GM21515 (cell line): ENCODE data around the gene MAGOHB.
"Not testable (repeated sequence)": the region's sequence is repeated elsewhere in the genome, so short reads cannot be mapped to it uniquely, and the experiment has no call there.

Source experiments
- ATAC-seq: cut with Tn5 transposase; IDR thresholded peaks from one replicate; pipeline ENCODE4 v1.9.1; 2021; ENCODE audit not compliant: unreplicated experiment

The MAGOHB gene

DNA sequence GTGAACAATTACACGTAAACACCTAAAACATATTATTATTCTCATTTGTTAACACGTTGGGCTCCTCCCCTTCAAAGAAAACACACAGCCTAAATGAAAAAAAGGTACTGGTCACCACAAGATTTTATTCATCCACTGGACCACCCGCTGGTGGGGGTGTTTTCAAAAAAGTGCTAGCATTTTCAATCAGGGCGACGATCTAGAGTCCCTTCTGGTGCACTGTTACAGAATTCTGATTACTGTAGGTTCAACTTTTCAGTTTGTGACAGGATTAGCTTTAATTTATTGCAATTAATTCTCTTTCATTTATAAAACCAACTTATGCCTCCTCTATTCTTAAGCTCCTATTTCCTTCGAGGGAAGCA lies 443 bp downstream of the MAGOHB start:
- ATAC-seq, result peak; percentile 16

DNA sequence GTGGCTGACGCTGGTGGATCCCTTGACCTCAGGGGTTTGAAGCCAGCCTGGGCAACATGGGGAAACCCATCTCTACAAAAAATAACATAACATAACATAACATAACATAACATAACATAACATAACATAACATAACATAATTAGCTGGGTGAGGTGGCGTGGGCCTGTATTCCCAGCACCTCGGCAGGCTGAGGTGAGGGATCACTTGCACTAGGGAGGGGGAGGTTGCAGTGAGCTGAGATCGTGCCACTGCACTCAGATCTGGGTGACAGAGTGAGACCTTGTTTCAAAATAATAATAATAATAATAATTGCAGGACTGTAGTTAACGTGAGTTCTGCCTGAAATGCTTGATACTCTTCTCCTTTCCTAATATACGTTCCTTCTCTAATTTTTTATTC lies 1.3 kb downstream of the MAGOHB start:
- no peak for ATAC-seq

DNA sequence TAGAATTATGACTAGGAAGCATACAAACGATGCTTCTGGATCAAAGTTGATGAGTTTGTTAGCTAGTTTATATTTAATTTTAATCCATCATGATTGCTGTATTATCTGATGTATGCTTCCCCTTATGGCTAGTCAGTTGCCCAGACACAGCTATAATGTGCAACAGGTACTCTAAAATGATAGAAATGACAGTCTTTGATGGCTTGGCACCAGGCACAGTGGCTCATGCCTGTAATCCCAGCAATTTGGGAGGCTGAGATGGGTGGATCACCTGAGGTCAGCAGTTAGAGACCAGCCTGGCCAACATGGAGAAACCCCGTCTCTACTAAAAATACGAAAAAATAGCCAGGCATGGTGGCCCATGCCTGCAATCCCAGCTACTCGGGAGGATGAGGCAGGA lies 2.2 kb downstream of the MAGOHB start:
- ATAC-seq, result not testable (repeated sequence)

DNA sequence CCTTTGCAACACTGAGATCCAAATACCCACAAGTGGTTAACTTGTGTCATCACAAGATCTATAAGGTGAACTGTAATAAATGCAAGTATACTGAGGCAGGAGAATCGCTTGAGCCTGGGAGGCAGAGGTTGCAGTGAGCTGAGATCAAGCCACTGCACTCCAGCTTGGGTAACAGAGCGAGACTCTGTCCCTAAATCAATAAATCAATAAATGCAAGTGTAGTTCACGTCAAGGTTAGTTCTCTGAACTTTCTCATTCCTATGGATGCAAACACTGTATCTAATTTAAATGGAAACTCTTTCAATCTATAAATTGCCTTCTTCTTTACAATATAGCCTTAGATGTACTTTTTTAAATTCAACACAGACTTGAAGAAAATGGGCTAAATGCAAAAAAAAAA lies 3.2 kb downstream of the MAGOHB start:
- ATAC-seq, result no peak

DNA sequence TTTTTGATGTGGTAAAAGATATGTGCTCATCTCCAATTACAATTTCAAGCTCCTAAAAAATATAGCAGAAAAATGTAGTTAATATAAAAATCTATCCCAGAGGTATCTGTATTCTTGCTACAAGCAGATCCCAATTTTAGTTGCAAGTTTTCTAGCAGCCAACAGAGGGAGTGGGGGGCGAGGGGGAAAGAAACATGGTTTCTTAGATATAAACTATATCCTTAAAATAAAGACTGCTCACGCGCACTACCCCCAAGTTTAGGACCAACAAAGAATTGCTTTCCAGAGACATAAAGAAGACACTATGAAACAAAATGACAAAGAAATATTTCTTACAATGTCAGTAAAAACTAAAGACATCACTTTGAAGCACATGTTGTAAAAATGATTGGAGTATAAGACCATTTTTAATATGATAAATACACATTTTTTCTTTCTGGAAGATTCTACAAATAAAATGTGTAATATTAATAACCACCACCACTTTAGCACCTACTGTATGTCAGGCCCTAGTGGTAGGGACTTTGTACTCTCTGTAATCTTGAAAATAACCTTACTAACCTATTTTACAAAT lies 5.4 kb downstream of the MAGOHB start:
- no peak for ATAC-seq

DNA sequence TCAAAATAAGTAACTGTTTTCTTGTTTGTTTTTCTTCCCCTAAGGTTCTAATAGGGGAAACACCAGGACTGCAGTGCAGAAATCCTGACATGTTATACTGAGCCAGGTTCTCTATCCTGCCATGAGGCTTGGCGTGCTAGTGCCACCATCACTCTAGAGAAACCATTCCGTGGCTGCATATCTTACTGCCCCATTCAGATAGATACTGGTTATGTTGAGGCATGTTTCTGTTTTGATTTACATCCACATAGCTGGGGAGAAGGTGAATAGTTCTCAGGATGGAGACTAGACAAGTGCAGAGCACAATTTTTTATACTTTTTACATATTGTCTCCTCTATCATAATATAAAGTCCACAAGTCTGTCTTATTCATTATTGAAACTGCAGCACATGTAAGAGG lies 11.5 kb downstream of the MAGOHB start:
- no peak for ATAC-seq

DNA sequence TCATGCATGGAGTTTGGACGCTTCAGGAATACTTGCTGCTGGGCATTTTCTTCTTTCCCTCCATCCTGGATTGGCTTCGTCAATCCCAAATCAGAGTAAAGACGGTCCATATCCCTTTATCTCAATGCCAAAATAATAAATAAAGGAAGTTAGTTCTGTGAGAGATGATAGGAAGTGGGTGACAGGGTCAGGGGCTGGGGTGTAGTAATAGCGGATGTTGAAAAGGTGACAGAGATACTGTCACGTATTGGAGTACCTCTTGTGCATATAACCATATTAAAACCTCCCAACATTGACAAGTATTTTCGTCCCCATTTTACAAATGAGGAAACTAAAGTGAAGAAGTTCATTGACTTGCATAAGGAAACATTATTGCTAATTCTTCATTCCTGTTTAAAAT lies 12.4 kb downstream of the MAGOHB start:
- no peak for ATAC-seq

DNA sequence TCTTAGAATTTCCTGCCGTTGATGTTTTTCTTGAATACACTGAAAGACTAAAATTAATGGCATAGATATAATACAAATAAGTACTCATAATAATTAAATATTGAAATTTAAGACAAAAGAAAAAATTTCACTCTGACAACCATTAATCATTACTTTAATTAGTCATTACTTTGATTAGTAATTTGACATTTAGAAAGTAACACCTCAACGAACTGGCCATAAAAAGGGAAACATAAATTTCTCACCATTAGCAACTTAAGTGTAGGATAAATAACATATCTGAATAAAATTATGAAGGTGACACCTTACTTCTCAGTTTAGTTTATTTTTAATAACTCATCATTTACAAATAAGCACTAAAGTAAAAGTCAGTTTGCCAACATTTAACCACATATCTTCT lies 17.5 kb downstream of the MAGOHB start:
- no peak for ATAC-seq

DNA sequence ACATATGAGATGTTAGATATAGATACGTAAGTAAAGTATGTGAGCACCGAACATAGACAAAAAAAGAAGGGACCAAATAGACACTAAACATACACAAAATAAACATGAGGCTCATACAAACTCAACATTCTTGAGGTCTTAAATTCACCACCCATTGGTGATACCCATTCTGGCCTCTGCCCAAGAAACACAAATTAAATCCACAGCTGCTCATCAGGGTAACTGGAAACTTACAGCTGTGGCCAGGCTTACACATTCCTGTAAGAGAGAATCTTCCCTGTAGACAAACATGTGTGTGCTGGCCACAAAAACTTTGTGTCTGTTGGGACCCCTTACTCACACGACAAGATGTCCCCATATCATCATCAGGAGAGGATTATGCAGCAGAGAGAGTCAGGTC lies 22.4 kb downstream of the MAGOHB start:
- ATAC-seq, result no peak

DNA sequence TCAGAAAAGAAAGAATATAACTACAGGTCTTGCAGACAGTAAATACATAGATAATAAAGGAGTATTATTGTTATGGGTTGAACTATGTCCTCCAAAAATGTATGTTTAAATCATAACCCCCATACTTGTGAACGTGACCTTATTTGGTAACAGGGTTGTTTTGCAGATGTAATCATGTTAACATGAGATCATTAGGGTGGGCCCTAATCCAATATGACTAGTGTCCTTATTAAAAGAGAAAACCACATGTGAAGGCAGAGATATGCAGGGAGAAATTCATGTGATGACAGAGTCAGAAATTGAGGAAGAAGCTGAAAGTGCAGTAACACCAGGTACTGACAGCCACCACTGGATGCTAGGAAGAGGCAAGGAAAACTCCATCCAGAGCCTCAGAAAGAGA lies 29.0 kb downstream of the MAGOHB start:
- ATAC-seq, result no peak

DNA sequence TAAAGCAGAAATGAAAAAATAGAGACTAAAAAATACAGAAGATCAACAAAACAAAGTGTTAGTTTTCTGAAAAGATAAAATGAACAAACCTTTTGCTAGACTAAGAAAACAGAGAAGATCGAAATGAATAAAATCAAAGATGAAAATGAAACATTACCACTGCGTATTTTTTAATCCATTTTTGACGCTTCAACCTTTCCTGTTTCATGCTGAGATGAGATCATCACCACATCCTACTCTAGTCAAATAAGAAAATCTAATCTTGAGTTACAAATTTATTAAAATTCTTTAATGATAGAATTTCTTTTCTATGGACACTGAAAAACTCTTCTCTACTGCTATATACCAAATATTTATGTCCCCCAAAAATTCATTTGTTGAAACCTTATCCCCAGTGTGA lies 30.7 kb downstream of the MAGOHB start:
- no peak for ATAC-seq

DNA sequence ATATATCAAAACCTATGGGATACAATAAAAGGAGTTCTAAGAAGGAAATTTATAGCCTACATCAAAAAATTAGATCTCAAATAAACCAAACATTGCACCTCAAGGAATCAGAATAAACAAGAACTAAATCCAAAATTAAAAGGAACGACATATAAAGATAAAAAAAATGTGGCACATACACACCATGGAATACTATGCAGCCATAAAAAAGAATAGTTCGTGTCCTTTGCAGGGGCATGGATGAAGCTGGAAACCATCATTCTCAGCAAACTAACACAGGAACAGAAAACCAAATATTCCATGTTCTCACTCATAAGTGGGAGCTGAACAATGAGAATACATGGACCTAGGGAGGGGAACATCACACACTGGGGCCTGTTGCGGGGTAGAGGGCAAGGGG lies 31.3 kb downstream of the MAGOHB start:
- ATAC-seq, result not testable (repeated sequence)

DNA sequence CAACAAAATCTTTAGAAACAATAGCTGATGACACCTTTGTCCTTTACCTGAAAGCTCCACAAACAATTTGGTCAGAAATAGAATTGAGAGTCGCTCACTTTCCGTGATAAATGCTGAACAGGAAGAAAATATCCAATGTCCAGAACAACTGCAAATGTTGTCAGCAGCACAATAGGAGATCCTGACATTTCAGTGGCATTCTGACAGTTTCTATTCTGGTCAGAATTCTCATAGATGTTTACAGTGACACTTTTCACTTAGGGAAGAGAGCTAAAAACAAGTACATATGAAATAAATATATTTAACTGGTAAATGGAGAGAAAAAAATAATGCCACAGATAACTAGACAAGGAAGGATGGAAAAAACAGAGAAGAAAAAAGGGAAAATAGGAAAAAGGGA lies 39.1 kb downstream of the MAGOHB start:
- ATAC-seq, result no peak

DNA sequence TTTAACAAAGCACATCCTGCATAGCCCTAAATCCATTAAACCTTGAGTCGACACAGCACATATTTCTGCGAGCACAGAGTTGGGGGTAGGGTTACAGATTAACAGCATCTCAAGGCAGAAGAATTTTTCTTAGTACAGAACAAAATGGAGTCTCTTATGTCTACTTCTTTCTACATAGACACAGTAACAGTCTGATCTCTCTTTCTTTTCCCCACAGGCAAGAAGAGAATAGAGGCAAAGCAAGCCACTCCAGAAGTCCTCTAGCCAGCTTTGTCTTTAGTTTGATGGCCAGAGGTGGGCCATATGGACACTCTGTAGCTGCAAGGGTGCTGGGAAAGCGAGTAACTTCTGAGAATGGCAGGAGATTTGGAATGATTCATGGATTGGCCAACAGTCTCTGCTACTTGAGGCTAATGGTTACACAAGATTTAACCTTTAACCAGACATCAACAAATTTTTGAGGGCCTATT lies 41.4 kb downstream of the MAGOHB start:
- ATAC-seq, result not testable (repeated sequence)

DNA sequence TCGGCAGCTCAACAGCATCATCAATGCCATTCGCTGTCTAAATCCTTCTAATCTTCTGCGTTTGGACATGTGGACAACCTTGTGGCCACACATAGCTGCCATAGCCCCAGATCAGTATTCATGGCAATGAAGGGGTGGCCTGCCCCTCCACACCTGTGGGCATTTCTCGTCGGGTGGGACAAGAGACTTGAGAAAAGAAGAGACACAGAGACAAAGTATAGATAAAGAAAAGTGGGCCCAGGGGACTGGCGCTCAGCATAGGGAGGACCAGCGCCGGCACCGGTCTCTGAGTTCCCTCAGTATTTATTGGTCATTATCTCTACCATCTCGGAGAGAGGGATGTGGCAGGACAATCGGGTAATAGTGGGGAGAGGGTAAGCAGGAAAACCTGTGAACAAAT lies 42.3 kb downstream of the MAGOHB start:
- ATAC-seq, result no peak

DNA sequence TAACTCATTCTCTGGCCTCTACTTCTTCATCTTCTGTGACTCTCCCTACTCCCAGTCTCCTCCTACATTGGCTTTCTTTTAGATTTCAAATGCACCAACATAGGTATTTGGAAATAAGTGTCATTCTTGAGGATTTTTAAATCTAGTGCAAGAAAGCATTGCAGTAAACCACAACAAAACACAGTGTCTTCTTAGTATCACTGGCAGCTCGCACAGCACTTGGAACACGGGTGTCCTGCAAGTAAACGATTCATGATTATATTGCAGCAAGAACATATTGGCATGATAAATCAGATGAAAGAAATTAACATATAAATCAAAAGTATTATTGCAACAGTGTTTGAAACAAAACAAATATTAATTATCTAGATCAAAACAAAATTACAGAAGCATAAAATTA lies 45.6 kb downstream of the MAGOHB start:
- ATAC-seq, result no peak

DNA sequence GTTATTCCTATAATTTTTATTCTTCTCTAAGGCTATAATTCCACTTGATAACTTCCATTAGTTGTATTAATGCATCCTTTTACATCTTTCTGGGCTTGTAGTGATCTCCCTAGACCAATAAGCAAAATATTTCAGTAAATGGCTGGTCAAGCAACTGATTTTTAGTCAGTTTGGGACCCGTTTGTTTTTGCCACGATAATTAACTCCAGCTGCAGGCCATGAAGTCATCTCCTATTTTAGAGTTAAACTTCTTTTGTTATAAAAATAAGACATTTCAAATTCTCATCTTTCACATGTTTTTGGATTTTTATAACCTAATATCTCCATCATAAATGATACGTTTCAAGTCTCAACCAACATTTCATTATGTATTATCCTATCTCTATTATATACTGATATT lies 49.4 kb downstream of the MAGOHB start:
- no peak for ATAC-seq

DNA sequence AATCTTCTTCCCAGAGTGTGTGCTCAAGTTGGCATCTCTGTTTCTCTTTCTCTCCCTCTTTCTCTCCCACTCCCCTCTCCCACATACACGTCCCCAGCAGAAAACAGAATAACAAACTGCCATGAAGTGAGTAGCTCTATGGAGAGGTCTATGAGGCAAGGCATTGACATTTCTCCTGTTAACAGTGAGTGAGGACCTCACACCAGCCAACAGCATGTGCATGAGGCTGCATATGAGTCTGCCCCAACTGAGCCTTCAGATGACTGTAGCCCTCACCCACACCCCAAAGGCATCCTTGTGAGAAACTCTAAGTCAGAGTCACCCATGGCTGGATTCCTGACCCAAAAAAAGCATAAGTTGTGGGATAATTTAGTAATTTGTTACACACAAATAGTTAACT lies 50.4 kb downstream of the MAGOHB start:
- no peak for ATAC-seq

DNA sequence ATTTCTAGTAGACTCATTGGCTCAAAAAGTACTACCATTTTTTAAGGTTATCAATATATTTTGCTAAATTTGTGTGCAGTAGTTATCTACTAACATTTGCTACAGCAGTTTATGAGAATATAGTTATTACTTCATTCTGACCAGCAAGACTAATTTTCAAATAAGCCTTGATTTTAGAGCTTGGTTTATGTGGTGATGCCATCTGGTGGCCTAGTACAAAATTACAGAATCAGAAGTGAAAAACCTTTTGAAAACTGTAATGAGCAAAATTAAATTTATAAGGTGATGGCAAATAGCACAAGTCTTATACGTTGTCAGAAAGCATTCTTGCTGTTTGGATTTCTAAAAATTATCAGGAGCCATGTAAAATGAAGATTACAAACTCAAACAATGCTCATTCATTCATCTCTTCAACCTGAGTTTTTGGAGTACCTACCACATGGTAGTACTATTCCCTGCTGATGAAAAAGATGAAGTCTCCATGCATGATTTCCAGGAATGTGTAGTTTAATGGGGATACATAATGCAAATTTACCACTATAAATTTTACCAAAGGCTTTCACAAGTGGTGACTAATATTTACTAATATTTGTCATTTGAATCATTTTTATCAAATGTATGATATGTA lies 51.0 kb downstream of the MAGOHB start:
- no peak for ATAC-seq

DNA sequence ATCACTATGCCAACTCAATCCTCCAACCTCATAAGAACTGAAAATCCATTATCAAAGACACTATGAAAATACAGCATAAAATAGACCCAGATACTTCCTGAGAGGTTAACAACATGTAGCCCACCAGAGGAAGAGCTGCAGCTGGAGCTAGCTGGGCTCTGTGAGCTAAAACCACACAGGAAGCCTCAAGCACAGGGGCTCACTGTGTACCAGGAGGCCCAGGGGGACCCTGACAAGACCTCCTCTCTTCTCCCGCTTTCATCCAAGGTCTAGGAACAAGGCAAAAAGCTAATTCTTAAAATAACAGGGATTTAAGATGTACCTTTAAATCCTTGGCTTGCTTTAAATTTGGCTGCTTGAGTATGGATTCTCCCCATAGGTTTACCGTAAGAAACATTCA lies 54.2 kb downstream of the MAGOHB start:
- no peak for ATAC-seq

DNA sequence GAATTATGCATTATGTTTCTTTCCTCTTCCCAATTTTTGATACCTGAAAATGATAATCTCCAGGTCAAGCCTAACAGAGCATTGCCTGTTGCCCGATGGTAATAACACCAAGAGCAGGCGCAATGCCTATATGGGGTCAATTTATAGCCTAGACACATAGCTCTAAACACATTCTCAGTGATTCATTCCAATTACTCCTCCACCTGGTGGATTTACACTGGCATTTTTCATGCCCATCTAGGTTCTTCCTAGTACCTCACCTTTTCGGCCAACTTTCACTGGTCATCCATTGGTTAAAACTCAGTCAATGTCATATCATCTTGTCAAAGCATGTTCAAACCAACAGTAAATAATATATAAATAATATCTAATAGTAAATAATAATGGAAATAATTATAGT lies 54.6 kb downstream of the MAGOHB start:
- ATAC-seq, result no peak

DNA sequence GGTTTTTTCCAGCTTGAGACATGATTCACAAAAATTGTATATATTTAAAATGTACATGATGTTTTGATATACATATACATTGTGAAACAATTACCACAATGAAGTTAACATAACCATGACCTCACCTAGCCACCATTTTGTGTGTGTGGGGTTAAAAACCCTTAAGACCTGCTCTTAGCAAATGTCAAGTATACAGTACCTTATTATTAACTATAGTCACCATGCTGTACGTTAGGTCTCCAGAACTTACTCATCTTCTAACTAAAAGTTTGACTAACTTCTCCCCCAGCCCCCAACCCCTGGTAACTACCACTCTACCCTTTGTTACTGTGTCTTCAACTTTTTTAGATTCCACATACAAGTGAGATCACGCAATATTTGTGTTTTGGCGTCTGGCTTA lies 55.1 kb downstream of the MAGOHB start:
- ATAC-seq, result no peak

DNA sequence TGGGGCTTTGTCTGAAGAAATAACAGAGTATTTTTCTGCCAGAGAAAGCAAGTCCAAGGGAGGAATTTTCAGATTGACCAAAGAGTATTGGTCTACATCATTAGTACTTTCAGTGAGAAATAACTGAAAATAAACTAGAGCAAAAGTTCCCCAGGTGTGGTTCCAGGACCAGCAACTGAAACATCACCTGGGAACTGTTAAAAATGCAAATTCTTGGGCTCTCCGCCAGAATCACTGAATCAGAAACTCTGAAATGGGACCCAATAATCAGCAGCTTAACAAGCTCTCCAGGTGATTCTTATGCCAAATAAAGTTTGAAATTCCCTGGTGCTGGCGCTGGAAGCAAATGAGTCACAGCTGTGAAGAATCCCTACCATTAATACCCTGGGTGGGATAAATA lies 55.6 kb downstream of the MAGOHB start:
- ATAC-seq, result no peak
